ENCODE data around the gene ASAP2. TPM values are rescaled to one million over a fixed set of nuclear protein-coding genes. Genes with fewer than 3 reads are reported as not detected.

Gene ASAP2
- total RNA-seq, 1 experiment from 2014 or later: 25.2 TPM

DNA sequence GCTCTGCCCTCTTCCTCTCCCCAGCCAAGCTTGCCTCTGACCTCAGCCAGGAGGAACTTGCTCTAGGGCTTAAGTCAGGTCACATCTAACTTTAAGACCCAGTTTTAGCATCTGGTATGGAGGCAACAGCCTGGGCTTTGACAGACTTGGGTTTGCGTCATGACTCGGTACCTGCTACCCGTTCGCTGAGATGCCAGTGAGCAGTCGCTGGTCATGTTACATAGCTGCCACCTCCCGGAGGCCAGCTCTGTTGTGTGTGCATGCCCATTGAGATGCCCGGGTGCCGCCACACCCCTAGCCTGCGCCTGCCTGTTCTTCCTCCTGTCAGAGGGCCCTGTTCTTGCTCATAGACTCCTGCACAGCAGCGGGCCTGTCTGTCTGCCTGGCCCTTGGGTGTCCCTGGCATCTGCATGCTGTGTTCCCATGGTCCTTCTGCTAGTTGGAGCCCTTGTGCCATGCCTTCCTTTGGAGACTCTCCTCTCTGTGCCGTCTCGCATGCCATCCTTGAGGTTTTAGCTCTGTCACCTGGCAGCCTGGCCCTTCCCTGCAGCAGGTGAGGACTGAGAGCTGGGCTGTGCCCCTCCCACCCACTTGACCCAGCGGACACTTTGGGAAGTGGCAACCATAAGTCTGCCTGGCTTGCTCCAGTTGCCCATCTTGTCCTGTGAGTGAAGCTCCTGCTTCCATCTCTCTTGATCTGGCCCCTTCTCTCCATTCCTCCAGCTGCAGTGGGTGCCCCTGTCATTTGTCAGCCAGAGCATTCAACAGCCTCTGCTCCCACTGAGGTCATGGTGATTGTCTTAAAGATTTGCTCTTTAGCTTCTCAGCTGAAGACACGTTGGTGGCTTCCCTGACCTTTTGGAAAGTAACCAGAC, 24.9 kb downstream of the ASAP2 start:
- BruUV-seq (replicated peaks): no TSS peak
- H2AFZ ChIP-seq (ENCODE audit: low read length): no peak overlapping the region

DNA sequence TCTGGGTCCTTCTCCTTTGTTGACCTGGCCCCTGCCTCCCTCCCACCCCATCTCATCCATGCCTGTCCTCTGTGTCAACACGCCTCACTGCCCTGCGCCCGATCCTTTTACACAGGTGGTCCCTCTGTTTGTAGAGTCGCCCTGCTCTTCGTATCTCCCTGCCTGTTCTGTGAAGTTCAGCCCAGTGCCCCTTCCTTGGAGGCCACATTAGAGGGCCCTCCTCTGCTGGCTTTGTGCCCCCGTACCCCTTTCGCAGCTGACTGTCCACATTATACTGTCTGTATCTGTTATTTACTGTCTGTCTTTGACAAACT, 25.5 kb downstream of the ASAP2 start:
- intact Hi-C loops (cut with micrococcal nuclease): no loop called here
- no peak for DNase-seq
- Histone ChIP-seq H3K27ac (ENCODE audit: low read length) (no peak overlapping the region), H3K79me2 (ENCODE audit: low read length) (peaks cover 92% of the 10 kb centered on the region), H3K9me3 (ENCODE audit: low read length) (no peaks in the 10 kb centered on the region), H3K27me3 (ENCODE audit: low read length) (no peaks in the 10 kb centered on the region), H4K20me1 (ENCODE audit: low read length) (peaks cover 6% of the 10 kb centered on the region; the same call in 1 of the 2 replicates), H3K9me2 (replicated peaks; ENCODE audit: low read length) (no peaks in the 10 kb centered on the region), H3F3A (ENCODE audit: low read length, unreplicated experiment) (peaks cover 9% of the 10 kb centered on the region), H3K4me1 (ENCODE audit: insufficient read depth, low read length) (peaks cover 86% of the 10 kb centered on the region), H3K4me3 (ENCODE audit: low read length) (no peak overlapping the region), H3K36me3 (ENCODE audit: low read depth, low read length) (0 out of 2 replicates have a peak, but pooled peaks cover 5% of the 10 kb centered on the region), H3K4me2 (ENCODE audit: low read length) (no peak overlapping the region), H2AFZ (ENCODE audit: low read length) (no peak overlapping the region), H3K9ac (ENCODE audit: low read length) (no peak overlapping the region)
- no peak for ATAC-seq
- POLR2A ChIA-PET (ENCODE audit: unreplicated experiment): no interaction called here
- TF ChIP-seq, protein P1, sequence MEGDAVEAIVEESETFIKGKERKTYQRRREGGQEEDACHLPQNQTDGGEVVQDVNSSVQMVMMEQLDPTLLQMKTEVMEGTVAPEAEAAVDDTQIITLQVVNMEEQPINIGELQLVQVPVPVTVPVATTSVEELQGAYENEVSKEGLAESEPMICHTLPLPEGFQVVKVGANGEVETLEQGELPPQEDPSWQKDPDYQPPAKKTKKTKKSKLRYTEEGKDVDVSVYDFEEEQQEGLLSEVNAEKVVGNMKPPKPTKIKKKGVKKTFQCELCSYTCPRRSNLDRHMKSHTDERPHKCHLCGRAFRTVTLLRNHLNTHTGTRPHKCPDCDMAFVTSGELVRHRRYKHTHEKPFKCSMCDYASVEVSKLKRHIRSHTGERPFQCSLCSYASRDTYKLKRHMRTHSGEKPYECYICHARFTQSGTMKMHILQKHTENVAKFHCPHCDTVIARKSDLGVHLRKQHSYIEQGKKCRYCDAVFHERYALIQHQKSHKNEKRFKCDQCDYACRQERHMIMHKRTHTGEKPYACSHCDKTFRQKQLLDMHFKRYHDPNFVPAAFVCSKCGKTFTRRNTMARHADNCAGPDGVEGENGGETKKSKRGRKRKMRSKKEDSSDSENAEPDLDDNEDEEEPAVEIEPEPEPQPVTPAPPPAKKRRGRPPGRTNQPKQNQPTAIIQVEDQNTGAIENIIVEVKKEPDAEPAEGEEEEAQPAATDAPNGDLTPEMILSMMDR (conservative IDR thresholded peaks at IDR 0.05; ENCODE audit: low read depth, low read length): no peak
- TF ChIP-seq EZH2phosphoT487 (IDR thresholded peaks at IDR 0.05; ENCODE audit: borderline replicate concordance, low read length): no peak
- TF ChIP-seq EZH2 (IDR thresholded peaks at IDR 0.05; ENCODE audit: low read length, unreplicated experiment): no peak
- BruUV-seq (replicated peaks): no TSS peak
- CTCF ChIA-PET: no interaction called here

More for the DNA sequence above, 24.9 kb downstream of the ASAP2 start:
- Histone ChIP-seq H3K4me3 (ENCODE audit: low read length) (no peak overlapping the region), H3K9ac (ENCODE audit: low read length) (no peak overlapping the region), H3F3A (ENCODE audit: low read length, unreplicated experiment) (peaks cover 9% of the 10 kb centered on the region), H4K20me1 (ENCODE audit: low read length) (peaks cover 6% of the 10 kb centered on the region; the same call in 1 of the 2 replicates), H3K4me1 (ENCODE audit: insufficient read depth, low read length) (peaks cover 80% of the 10 kb centered on the region), H3K4me2 (ENCODE audit: low read length) (0 out of 2 replicates have a peak overlapping the region, but pooled peaks have one; percentile 2), H3K27ac (ENCODE audit: low read length) (no peak overlapping the region), H3K36me3 (ENCODE audit: low read depth, low read length) (0 out of 2 replicates have a peak, but pooled peaks cover 5% of the 10 kb centered on the region), H3K9me2 (replicated peaks; ENCODE audit: low read length) (no peaks in the 10 kb centered on the region), H3K79me2 (ENCODE audit: low read length) (peaks cover 92% of the 10 kb centered on the region), H3K27me3 (ENCODE audit: low read length) (no peaks in the 10 kb centered on the region), H3K9me3 (ENCODE audit: low read length) (no peaks in the 10 kb centered on the region)
- TF ChIP-seq EZH2phosphoT487 (IDR thresholded peaks at IDR 0.05; ENCODE audit: borderline replicate concordance, low read length): no peak
- TF ChIP-seq, protein P1 (conservative IDR thresholded peaks at IDR 0.05; ENCODE audit: low read depth, low read length): no peak
- no peak for TF ChIP-seq EZH2 (IDR thresholded peaks at IDR 0.05; ENCODE audit: low read length, unreplicated experiment)
- ATAC-seq (no peak), DNase-seq (no peak)
- intact Hi-C loops (cut with micrococcal nuclease): no loop called here
- CTCF ChIA-PET: no interaction called here
- POLR2A ChIA-PET (ENCODE audit: unreplicated experiment): no interaction called here

DNA sequence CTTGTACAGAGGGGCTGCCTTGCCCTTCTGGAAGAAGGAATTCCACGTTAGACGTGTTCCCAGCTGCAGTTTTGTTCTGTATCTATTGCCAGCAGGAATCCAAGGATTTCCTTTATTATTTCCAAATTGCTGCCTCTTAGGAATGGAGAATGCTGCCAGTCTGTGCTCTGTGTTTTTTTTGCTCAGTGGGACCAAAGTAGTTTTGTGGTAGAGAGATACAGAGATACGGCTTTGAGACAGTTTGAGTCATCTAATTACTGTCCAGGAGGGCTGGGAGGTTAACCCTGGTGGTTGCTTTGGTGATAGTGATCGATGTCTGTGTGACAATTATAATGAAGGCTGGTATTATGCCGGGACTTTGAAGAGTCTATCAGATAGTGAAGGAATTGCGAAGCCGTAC, 26.3 kb downstream of the ASAP2 start:
- Histone ChIP-seq H3K79me2 (ENCODE audit: low read length) (peaks cover 92% of the 10 kb centered on the region), H3K36me3 (ENCODE audit: low read depth, low read length) (0 out of 2 replicates have a peak, but pooled peaks cover 5% of the 10 kb centered on the region), H3K4me3 (ENCODE audit: low read length) (no peak overlapping the region), H3K4me1 (ENCODE audit: insufficient read depth, low read length) (peaks cover 83% of the 10 kb centered on the region), H3F3A (ENCODE audit: low read length, unreplicated experiment) (peaks cover 9% of the 10 kb centered on the region), H3K4me2 (ENCODE audit: low read length) (peak overlapping the region; percentile 54), H3K27ac (ENCODE audit: low read length) (peak overlapping the region; percentile 96), H2AFZ (ENCODE audit: low read length) (no peak overlapping the region), H3K9me3 (ENCODE audit: low read length) (no peaks in the 10 kb centered on the region), H3K9ac (ENCODE audit: low read length) (no peak overlapping the region), H3K27me3 (ENCODE audit: low read length) (no peaks in the 10 kb centered on the region), H4K20me1 (ENCODE audit: low read length) (peaks cover 6% of the 10 kb centered on the region; the same call in 1 of the 2 replicates), H3K9me2 (replicated peaks; ENCODE audit: low read length) (no peaks in the 10 kb centered on the region)
- BruUV-seq (replicated peaks): no TSS peak
- DNase-seq (no peak), ATAC-seq (no peak)
- intact Hi-C loops (cut with micrococcal nuclease): no loop called here
- POLR2A ChIA-PET (ENCODE audit: unreplicated experiment): no interaction called here
- TF ChIP-seq, protein P1 (conservative IDR thresholded peaks at IDR 0.05; ENCODE audit: low read depth, low read length): no peak
- TF ChIP-seq EZH2 (IDR thresholded peaks at IDR 0.05; ENCODE audit: low read length, unreplicated experiment): no peak
- no peak for TF ChIP-seq EZH2phosphoT487 (IDR thresholded peaks at IDR 0.05; ENCODE audit: borderline replicate concordance, low read length)
- CTCF ChIA-PET: no interaction called here
